Neural crest cell (in vitro differentiated cells): ENCODE measurements around the gene SURF4. TPM values are rescaled to one million over a fixed set of nuclear protein-coding genes. Genes with fewer than 3 reads are reported as not detected.

Experiments used
- DNase-seq: peaks from one replicate; pipeline ENCODE4 v3.0.0; 2021; ENCODE audit warnings: low read depth, mixed read lengths, low spot score
- H3K27ac Mint-ChIP-seq: one replicate; pipeline ENCODE4 v1.8.0; 2021; ENCODE audit warnings: mild to moderate bottlenecking, mixed read lengths; ENCODE audit not compliant: unreplicated experiment
- H3K27me3 Mint-ChIP-seq: 2 replicates; pipeline ENCODE4 v1.8.0; 2021; ENCODE audit warnings: low read depth, mild to moderate bottlenecking, mixed read lengths
- H3K36me3 Mint-ChIP-seq: 2 replicates; pipeline ENCODE4 v1.8.0; 2021; ENCODE audit warnings: low read depth, mild to moderate bottlenecking, mixed read lengths
- H3K4me1 Mint-ChIP-seq: 2 replicates; pipeline ENCODE4 v1.8.0; 2021; ENCODE audit warnings: mixed read lengths
- H3K4me3 Mint-ChIP-seq: one replicate; pipeline ENCODE4 v1.8.0; 2021; ENCODE audit warnings: mild to moderate bottlenecking, mixed read lengths
- H3K9me3 Mint-ChIP-seq: 2 replicates; pipeline ENCODE4 v1.8.0; 2021; ENCODE audit warnings: mixed read lengths
- CTCF ChIP-seq: fragments of 200-600 bp; sonication (generic); conservative IDR thresholded peaks from 2 replicates; pipeline ENCODE4 v1.5.0; 2021; ENCODE audit warnings: antibody characterized with exemption, mild to moderate bottlenecking
- total RNA-seq: library from RNA; stranded (reverse); gene quantifications from 2 replicates; pipeline ENCODE4 v1.2.1, GENCODE V29; 2021

Gene SURF4
- total RNA-seq, 1 donor from 2014 or later, result 136 TPM

- H3K36me3 Mint-ChIP-seq, result peaks cover under 1% of the 10 kb centered on the region
- no peak overlapping the region for H3K27ac Mint-ChIP-seq
- H3K9me3 Mint-ChIP-seq, result no peaks in the 10 kb centered on the region
- no peak overlapping the region for H3K4me3 Mint-ChIP-seq
- TF ChIP-seq CTCF, result no peak
- H3K27me3 Mint-ChIP-seq, result peaks cover 2% of the 10 kb centered on the region
- no peaks in the 10 kb centered on the region for H3K4me1 Mint-ChIP-seq
- DNase-seq, result no peak
Measured at GRCh38 chr9:133401588-133401987, 25.7 kb upstream of the SURF4 start.

GRCh38 chr9:133400292-133400691 lies 24.4 kb upstream of the SURF4 start:
- DNase-seq, result no peak
- Mint-ChIP-seq H3K27me3 (peaks cover 4% of the 10 kb centered on the region), H3K4me3 (no peak overlapping the region), H3K9me3 (no peaks in the 10 kb centered on the region), H3K27ac (no peak overlapping the region), H3K4me1 (no peaks in the 10 kb centered on the region), H3K36me3 (no peaks in the 10 kb centered on the region)
- no peak for TF ChIP-seq CTCF

DNA sequence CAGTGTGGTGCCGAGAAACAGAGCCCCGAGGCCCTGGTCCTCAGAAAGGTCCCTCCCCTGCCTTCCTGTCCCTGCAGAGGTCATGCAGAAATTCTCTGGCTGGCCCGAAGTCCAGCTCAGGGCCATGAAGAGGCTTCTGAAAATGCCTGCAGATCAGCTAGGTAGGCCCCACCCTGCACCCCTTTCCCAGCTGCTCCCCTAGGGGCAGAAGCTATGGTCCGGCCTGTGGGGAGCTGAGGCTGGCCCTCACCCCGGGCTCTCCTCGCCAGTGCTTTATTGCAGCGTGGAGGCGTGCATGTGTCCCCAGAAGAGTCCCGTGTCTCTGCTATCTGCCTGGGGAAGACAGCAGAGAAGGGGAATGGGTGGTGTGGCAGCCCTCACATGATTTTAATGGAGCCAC lies 22.0 kb upstream of the SURF4 start:
- H3K36me3 Mint-ChIP-seq, result no peaks in the 10 kb centered on the region
- H3K4me3 Mint-ChIP-seq, result no peak overlapping the region
- H3K27me3 Mint-ChIP-seq, result peaks cover 9% of the 10 kb centered on the region
- TF ChIP-seq CTCF, result no peak
- H3K4me1 Mint-ChIP-seq, result no peaks in the 10 kb centered on the region
- DNase-seq, result no peak
- no peak overlapping the region for H3K27ac Mint-ChIP-seq
- no peaks in the 10 kb centered on the region for H3K9me3 Mint-ChIP-seq

DNA sequence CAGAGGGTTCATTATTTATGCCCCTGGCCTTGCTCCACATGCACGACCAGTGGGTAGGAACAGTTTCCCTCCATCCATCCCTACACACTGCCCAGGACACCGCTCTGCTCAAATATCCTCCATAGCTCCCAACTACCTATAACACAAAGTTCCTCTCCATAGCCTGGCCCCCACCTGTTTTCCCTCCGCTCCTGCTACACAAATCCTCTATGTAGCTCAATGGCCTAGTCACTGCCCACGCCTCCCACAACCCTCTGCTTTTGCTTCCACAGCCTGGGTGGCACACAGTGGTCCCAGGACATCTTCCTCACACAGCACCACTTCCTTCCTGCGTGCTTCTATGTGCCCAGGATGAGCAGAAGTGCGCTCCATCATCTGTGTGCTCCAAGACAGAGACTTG lies 21.5 kb upstream of the SURF4 start:
- Mint-ChIP-seq H3K4me1 (no peaks in the 10 kb centered on the region), H3K36me3 (no peaks in the 10 kb centered on the region), H3K4me3 (peak overlapping the region; percentile 25), H3K27me3 (peaks cover 9% of the 10 kb centered on the region), H3K27ac (no peak overlapping the region), H3K9me3 (no peaks in the 10 kb centered on the region)
- no peak for TF ChIP-seq CTCF
- DNase-seq, result no peak

- TF ChIP-seq CTCF, result peak; percentile 35
- Mint-ChIP-seq H3K27ac (no peak overlapping the region), H3K4me1 (no peaks in the 10 kb centered on the region), H3K27me3 (peaks cover 9% of the 10 kb centered on the region), H3K36me3 (no peaks in the 10 kb centered on the region), H3K9me3 (no peaks in the 10 kb centered on the region), H3K4me3 (peak overlapping the region; percentile 25)
- DNase-seq, result peak; percentile 50
Measured at GRCh38 chr9:133396952-133397351, 21.1 kb upstream of the SURF4 start.
